CD14-positive monocyte (primary cell): ENCODE data around the gene NCR2. TPM values are rescaled to one million over a fixed set of nuclear protein-coding genes. Genes with fewer than 3 reads are reported as not detected.

Source experiments
- DNase-seq, 3 donors: peaks; one replicate each; pipeline ENCODE4 v3.0.0-alpha.2; 2011 to 2022
- H2AFZ ChIP-seq: 2 replicates; pipeline ENCODE4 v1.6.0; 2012; ENCODE audit warnings: mild to moderate bottlenecking, low read depth, low read length, inconsistent platforms; ENCODE audit not compliant: insufficient read depth, poor library complexity, severe bottlenecking
- H3K27ac ChIP-seq, 2 donors: 1 replicate in 1 of 2; 2 replicates in 1 of 2; pipeline ENCODE4 v1.5.1; 2012 to 2013; ENCODE audit warnings: low read length in 2 of 2, control low read depth in 1 of 2, inconsistent platforms in 1 of 2, low read depth in 1 of 2, mild to moderate bottlenecking in 1 of 2
- H3K27me3 ChIP-seq, 2 donors: one replicate each; pipeline versions ENCODE4 v1.6.0 to v1.6.1; 2011 to 2013; ENCODE audit warnings: low read length in 2 of 2; ENCODE audit not compliant: control insufficient read depth in 2 of 2, insufficient read depth in 2 of 2
- H3K36me3 ChIP-seq, 2 donors: replicated peaks in 1 of 2; 1 replicate in 1 of 2; 2 replicates in 1 of 2; pipeline versions ENCODE4 v1.5.1 to v1.6.1; 2012 to 2013; ENCODE audit warnings: low read length in 2 of 2, control low read depth in 1 of 2, inconsistent platforms in 1 of 2, mild to moderate bottlenecking in 1 of 2; ENCODE audit not compliant: insufficient read depth in 2 of 2, control insufficient read depth in 1 of 2
- H3K4me1 ChIP-seq, 2 donors: 1 replicate in 1 of 2; 2 replicates in 1 of 2; pipeline versions ENCODE4 v1.5.1 to v1.6.1; 2012 to 2013; ENCODE audit warnings: low read length in 2 of 2, control low read depth in 1 of 2, inconsistent platforms in 1 of 2, mild to moderate bottlenecking in 1 of 2, moderate library complexity in 1 of 2; ENCODE audit not compliant: insufficient read depth in 2 of 2, control insufficient read depth in 1 of 2
- H3K4me2 ChIP-seq: replicated peaks from 2 replicates; pipeline ENCODE3; 2012; ENCODE audit warnings: low read length, moderate library complexity, mild to moderate bottlenecking; ENCODE audit not compliant: poor library complexity, severe bottlenecking; ENCODE audit errors: extremely low read depth
- H3K4me3 ChIP-seq, 3 experiments: fragments of 200-600 bp in 1 of 3; sonication (generic) in 1 of 3; replicated peaks in 1 of 3; 1 replicate in 2 of 3; 2 replicates in 1 of 3; pipeline ENCODE4 v1.5.1; 2011 to 2013; ENCODE audit warnings: low read length in 3 of 3, mild to moderate bottlenecking in 3 of 3, control low read depth in 2 of 3, low read depth in 2 of 3, inconsistent platforms in 1 of 3, moderate library complexity in 1 of 3
- H3K79me2 ChIP-seq: 2 replicates; pipeline ENCODE4 v1.6.0; 2012; ENCODE audit warnings: mild to moderate bottlenecking, control low read depth, inconsistent platforms, low read length, moderate library complexity; ENCODE audit not compliant: insufficient read depth
- H3K9ac ChIP-seq: 2 replicates; pipeline ENCODE4 v1.6.0; 2017; ENCODE audit warnings: low read length, mild to moderate bottlenecking; ENCODE audit not compliant: insufficient read depth, poor library complexity, severe bottlenecking
- H3K9me3 ChIP-seq, 2 donors: replicated peaks in 1 of 2; 1 replicate in 1 of 2; 2 replicates in 1 of 2; pipeline versions ENCODE4 v1.5.1 to v1.6.1; 2012 to 2013; ENCODE audit warnings: low read length in 2 of 2, control low read depth in 1 of 2; ENCODE audit not compliant: control insufficient read depth in 1 of 2, insufficient read depth in 1 of 2
- H4K20me1 ChIP-seq: 2 replicates; pipeline ENCODE4 v1.6.0; 2012; ENCODE audit warnings: mild to moderate bottlenecking, low read length, control low read depth, moderate library complexity; ENCODE audit not compliant: insufficient read depth
- H3K27ac Mint-ChIP-seq, 7 donors: one replicate each; pipeline ENCODE4 v1.8.0; 2020; ENCODE audit warnings: mild to moderate bottlenecking in 7 of 7, mixed read lengths in 7 of 7, moderate library complexity in 6 of 7, inconsistent platforms in 2 of 7
- H3K27me3 Mint-ChIP-seq, 3 donors: one replicate each; pipeline ENCODE4 v1.8.0; 2021 to 2022; ENCODE audit warnings: low read depth in 3 of 3, mild to moderate bottlenecking in 3 of 3, mixed read lengths in 3 of 3, moderate library complexity in 3 of 3, inconsistent platforms in 1 of 3
- H3K36me3 Mint-ChIP-seq, 2 donors: one replicate each; pipeline ENCODE4 v1.8.0; 2020; ENCODE audit warnings: mixed read lengths in 2 of 2, inconsistent platforms in 1 of 2, mild to moderate bottlenecking in 1 of 2
- H3K4me1 Mint-ChIP-seq: one replicate; pipeline ENCODE4 v1.8.0; 2020; ENCODE audit warnings: mild to moderate bottlenecking, mixed read lengths
- H3K4me3 Mint-ChIP-seq, 2 donors: one replicate each; pipeline ENCODE4 v1.8.0; 2020; ENCODE audit warnings: mild to moderate bottlenecking in 2 of 2, mixed read lengths in 2 of 2, moderate library complexity in 1 of 2
- H3K9me3 Mint-ChIP-seq, 7 donors: one replicate each; pipeline ENCODE4 v1.8.0; 2020 to 2022; ENCODE audit warnings: mixed read lengths in 7 of 7, mild to moderate bottlenecking in 6 of 7, moderate library complexity in 6 of 7, inconsistent platforms in 2 of 7
- CTCF ChIP-seq: fragments of 200-600 bp; IDR thresholded peaks from one replicate; pipeline ENCODE4 v1.8.0; 2022; ENCODE audit warnings: antibody characterized with exemption, mild to moderate bottlenecking
- WGBS: methylation state at CpG from one replicate; pipeline ENCODE4 v1.1.5; 2013; ENCODE audit warnings: missing lambda C conversion rate; ENCODE audit not compliant: insufficient coverage; 5-methylcytosine and 5-hydroxymethylcytosine counted together
- intact Hi-C, 2 donors: fragments of 100-400 bp; cut with micrococcal nuclease; formaldehyde crosslinking; loops; one replicate each; pipeline versions ENCODE4 v1.15.0 to v1.15.1; 2023
- polyA plus RNA-seq, 3 donors: library from polyadenylated mRNA; depleted of rRNA in 1 of 3; unstranded in 2 of 3; stranded (reverse) in 1 of 3; fragments of 300-500 nt in 2 of 3; fragments of >200 nt in 1 of 3; fragmentation: Illumina TruSeq in 2 of 3; gene quantifications; 1 replicate in 2 of 3; 2 replicates in 1 of 3; pipeline ENCODE4 v1.2.3, GENCODE V29; 2012 to 2021

NCR2 gene
- polyA plus RNA-seq, 3 donors: not detected

GRCh38 chr6:41336824-41337223 is 1.4 kb downstream of the NCR2 start:
- H3K36me3 Mint-ChIP-seq: no peaks in the 10 kb centered on the region

GRCh38 chr6:41337709-41338108 is 2.3 kb downstream of the NCR2 start:
- WGBS: no CpG with 5 or more reads among the region's 4 CpGs
- Histone ChIP-seq H3K4me2 (no peak overlapping the region), H3K79me2 (no peaks in the 10 kb centered on the region), H3K27me3 (no peaks in the 10 kb centered on the region), H3K9ac (no peak overlapping the region), H3K27ac (no peak overlapping the region), H3K4me1 (no peaks in the 10 kb centered on the region), H3K36me3 (no peaks in the 10 kb centered on the region), H3K9me3 (no peaks in the 10 kb centered on the region), H2AFZ (no peak overlapping the region), H4K20me1 (no peaks in the 10 kb centered on the region), H3K4me3 (no peak overlapping the region)
- no peak overlapping the region for H3K4me3 Mint-ChIP-seq
- H3K9me3 Mint-ChIP-seq: peaks cover 0 to 3% (median 0%) of the 10 kb centered on the region in 7 donors
- TF ChIP-seq CTCF: no peak
- H3K4me1 Mint-ChIP-seq: peaks cover 8% of the 10 kb centered on the region
- H3K27ac Mint-ChIP-seq: no peak overlapping the region
- H3K36me3 Mint-ChIP-seq: no peaks in the 10 kb centered on the region
- DNase-seq: no peak
- intact Hi-C loops: no loop called here
- peaks cover 14 to 19% (median 15%) of the 10 kb centered on the region in 3 donors for H3K27me3 Mint-ChIP-seq

More at GRCh38 chr6:41336824-41337223, 1.4 kb downstream of the NCR2 start:
- H3K79me2 ChIP-seq: no peaks in the 10 kb centered on the region
- Mint-ChIP-seq H3K4me3 (no peak overlapping the region), H3K27ac (no peak overlapping the region), H3K27me3 (peaks cover 14 to 18% (median 14%) of the 10 kb centered on the region in 3 donors), H3K9me3 (peaks cover 0 to 3% (median 0%) of the 10 kb centered on the region in 7 donors), H3K4me1 (peaks cover 8% of the 10 kb centered on the region)
- no peak overlapping the region for H3K27ac ChIP-seq
- no peaks in the 10 kb centered on the region for H4K20me1 ChIP-seq
- no peaks in the 10 kb centered on the region for H3K27me3 ChIP-seq
- H2AFZ ChIP-seq: no peak overlapping the region
- no peaks in the 10 kb centered on the region for H3K36me3 ChIP-seq
- no peak for DNase-seq
- H3K4me3 ChIP-seq: no peak overlapping the region
- H3K4me1 ChIP-seq: no peaks in the 10 kb centered on the region
- WGBS: no CpG with 5 or more reads among the region's 1 CpG
- TF ChIP-seq CTCF: no peak
- intact Hi-C loops: no loop called here
- no peaks in the 10 kb centered on the region for H3K9me3 ChIP-seq
- H3K9ac ChIP-seq: no peak overlapping the region
- no peak overlapping the region for H3K4me2 ChIP-seq
